Esophagus squamous epithelium (tissue), 4 donors: Measurements from ENCODE around the gene THPO.
A peak's percentile ranks its signal among the peaks of the same experiment; 100 is the strongest.

Source experiments
- POLR2A ChIP-seq, 4 donors: fragments of 450-650 bp; IDR thresholded peaks; one replicate each; pipeline ENCODE4 v1.6.1; 2017; ENCODE audit warnings: antibody characterized with exemption in 4 of 4, mild to moderate bottlenecking in 4 of 4, moderate library complexity in 3 of 4
- TF ChIP-seq, protein P1 (sequence below), 6 experiments: fragments of 450-650 bp in 4 of 6; fragments of 200-600 bp in 2 of 6; sonication (generic) in 2 of 6; IDR thresholded peaks; one replicate each; pipeline ENCODE4 v1.5.1; 2016 to 2019; ENCODE audit warnings: antibody characterized with exemption in 6 of 6, mild to moderate bottlenecking in 4 of 6, moderate library complexity in 4 of 6

DNA sequence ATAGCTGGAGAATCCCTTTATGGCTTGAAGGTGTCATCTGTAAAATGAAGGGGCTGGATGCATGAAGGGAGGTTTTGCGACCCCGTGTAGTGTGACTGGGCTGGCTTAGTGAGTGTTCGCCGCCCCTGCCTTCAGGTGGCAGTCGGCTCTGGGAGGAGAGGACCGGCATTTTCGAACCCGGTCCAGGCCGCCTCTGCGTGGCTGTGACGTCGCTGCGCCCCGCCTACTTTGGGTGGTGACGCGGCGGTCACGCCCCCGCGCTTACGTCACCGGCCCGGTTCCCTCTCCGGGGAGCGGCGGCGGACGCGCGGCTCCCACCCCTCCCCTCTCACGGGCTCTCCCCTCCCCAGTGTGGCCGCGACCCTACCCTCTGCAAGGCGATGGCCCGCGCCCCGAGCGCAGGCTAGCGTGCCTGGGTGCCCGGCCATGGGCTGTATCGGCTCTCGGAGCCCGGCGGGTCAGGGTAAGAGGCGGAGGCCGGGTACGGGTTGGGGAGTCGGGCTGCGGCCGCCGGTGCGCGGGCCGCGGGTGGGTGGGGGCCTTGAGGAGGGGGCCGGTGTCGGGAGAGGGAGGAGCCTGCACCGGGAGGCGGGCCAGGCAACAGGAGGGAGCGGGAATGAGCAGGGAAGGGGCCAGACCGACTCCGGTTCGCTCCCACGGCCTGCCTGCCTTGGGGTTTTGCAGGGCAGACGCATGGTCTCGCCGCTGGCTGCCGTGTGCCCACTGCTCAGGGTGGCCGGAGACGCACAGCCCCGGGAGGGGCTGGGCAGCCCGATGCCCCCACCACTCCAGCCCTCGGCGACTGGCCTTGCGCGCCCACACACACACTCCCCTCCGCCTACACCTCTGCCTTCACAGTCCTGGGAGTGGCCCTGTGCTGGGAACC lies 42.1 kb downstream of the THPO start:
- TF ChIP-seq POLR2A (IDR thresholded peaks at IDR 0.05), result peak in 3 of 4 donors; percentile 73 to 93 (median 82)
- TF ChIP-seq, protein P1, sequence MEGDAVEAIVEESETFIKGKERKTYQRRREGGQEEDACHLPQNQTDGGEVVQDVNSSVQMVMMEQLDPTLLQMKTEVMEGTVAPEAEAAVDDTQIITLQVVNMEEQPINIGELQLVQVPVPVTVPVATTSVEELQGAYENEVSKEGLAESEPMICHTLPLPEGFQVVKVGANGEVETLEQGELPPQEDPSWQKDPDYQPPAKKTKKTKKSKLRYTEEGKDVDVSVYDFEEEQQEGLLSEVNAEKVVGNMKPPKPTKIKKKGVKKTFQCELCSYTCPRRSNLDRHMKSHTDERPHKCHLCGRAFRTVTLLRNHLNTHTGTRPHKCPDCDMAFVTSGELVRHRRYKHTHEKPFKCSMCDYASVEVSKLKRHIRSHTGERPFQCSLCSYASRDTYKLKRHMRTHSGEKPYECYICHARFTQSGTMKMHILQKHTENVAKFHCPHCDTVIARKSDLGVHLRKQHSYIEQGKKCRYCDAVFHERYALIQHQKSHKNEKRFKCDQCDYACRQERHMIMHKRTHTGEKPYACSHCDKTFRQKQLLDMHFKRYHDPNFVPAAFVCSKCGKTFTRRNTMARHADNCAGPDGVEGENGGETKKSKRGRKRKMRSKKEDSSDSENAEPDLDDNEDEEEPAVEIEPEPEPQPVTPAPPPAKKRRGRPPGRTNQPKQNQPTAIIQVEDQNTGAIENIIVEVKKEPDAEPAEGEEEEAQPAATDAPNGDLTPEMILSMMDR (IDR thresholded peaks at IDR 0.05), result peak in 1 of 6 experiments; percentile 11
